Lung (tissue), 16 donors: ENCODE data around the gene AP2B1. TPM values are rescaled to one million over a fixed set of nuclear protein-coding genes. Genes with fewer than 3 reads are reported as not detected.

ENCODE experiments used
- ATAC-seq: fragments of 200-7000 bp; cut with Tn5 transposase; one replicate; pipeline ENCODE4 v1.9.1; 2020; ENCODE audit warnings: moderate number of reproducible peaks; ENCODE audit not compliant: insufficient read depth, low FRiP score
- DNase-seq, 3 donors: peaks; one replicate each; pipeline ENCODE4 v3.0.0-alpha.2; 2013 to 2017
- H3K27ac ChIP-seq, 2 donors: one replicate each; pipeline ENCODE4 v1.5.1; 2013; ENCODE audit warnings: mild to moderate bottlenecking in 2 of 2, moderate library complexity in 2 of 2, control low read depth in 1 of 2, inconsistent platforms in 1 of 2, low read depth in 1 of 2, low read length in 1 of 2
- H3K27me3 ChIP-seq, 3 donors: one replicate each; pipeline ENCODE4 v1.5.1; 2013; ENCODE audit warnings: low read length in 2 of 3; ENCODE audit not compliant: control insufficient read depth in 3 of 3, insufficient read depth in 3 of 3
- H3K36me3 ChIP-seq, 4 donors: one replicate each; pipeline ENCODE4 v1.5.1; 2013; ENCODE audit warnings: low read length in 4 of 4, mild to moderate bottlenecking in 1 of 4, moderate library complexity in 1 of 4; ENCODE audit not compliant: control insufficient read depth in 4 of 4, insufficient read depth in 4 of 4
- H3K4me1 ChIP-seq, 5 donors: one replicate each; pipeline ENCODE4 v1.5.1; 2013; ENCODE audit warnings: low read length in 5 of 5, mild to moderate bottlenecking in 2 of 5, moderate library complexity in 1 of 5; ENCODE audit not compliant: control insufficient read depth in 5 of 5, insufficient read depth in 5 of 5
- H3K4me3 ChIP-seq: one replicate; pipeline ENCODE4 v1.5.1; 2013; ENCODE audit warnings: mild to moderate bottlenecking, control low read depth, moderate library complexity
- H3K9ac ChIP-seq, 2 donors: one replicate each; pipeline ENCODE4 v1.5.1; 2013; ENCODE audit warnings: low read length in 2 of 2, control low read depth in 1 of 2; ENCODE audit not compliant: insufficient read depth in 1 of 2
- H3K9me3 ChIP-seq, 4 donors: one replicate each; pipeline ENCODE4 v1.5.1; 2013; ENCODE audit warnings: low read length in 3 of 4, mild to moderate bottlenecking in 1 of 4, moderate library complexity in 1 of 4; ENCODE audit not compliant: control insufficient read depth in 4 of 4, insufficient read depth in 3 of 4
- WGBS, 2 donors: extraction: QIAGEN DNeasy Blood & Tissue Kit; methylation state at CpG; one replicate each; pipeline ENCODE4 v1.1.7; 2013; 5-methylcytosine and 5-hydroxymethylcytosine counted together
- long read RNA-seq, 5 donors: transcript quantifications; one replicate each; lab custom pipeline, GENCODE V29; 2026
- polyA plus RNA-seq, 2 donors: library from polyadenylated mRNA; stranded (reverse); fragments of 200-250 nt; gene quantifications; one replicate each; pipeline ENCODE4 v1.2.1, GENCODE V29; 2013
- total RNA-seq, 2 donors: library from RNA; depleted of rRNA in 1 of 2; stranded (reverse); fragments of >200 nt in 1 of 2; gene quantifications; one replicate each; pipeline ENCODE4 v1.2.1, GENCODE V29; 2014 to 2021
- TF ChIP-seq, protein P1 (sequence below): IDR thresholded peaks from 2 replicates; pipeline ENCODE4 v1.5.1; 2012; ENCODE audit warnings: mild to moderate bottlenecking; ENCODE audit errors: control extremely low read depth, extremely low read depth
- donor health status: control.
- donor health status: control.
- donor health status: Bipolar disorder and iron deficiency.
- donor health status: healthy.
- donor health status: DM: yes; HTN: yes; CAD: no.

AP2B1 gene
- 100 to 1,000 TPM; 110 to 156 TPM for total RNA-seq
- polyA plus RNA-seq, result 10 to 100 TPM; 52.9 to 55.3 TPM
- long read RNA-seq, donor 1, full-length matches to known transcripts, result 7 of 28 reads
- long read RNA-seq, donor 1, partial matches to known transcripts, result 21 of 28 reads
- long read RNA-seq, donor 1, other reads (novel, unspliced or antisense), result 0 of 28 reads
- long read RNA-seq, donor 2, partial matches to known transcripts, result 0 of 2 reads
- long read RNA-seq, donor 2, other reads (novel, unspliced or antisense), result 0 of 2 reads
- long read RNA-seq, donor 3, full-length matches to known transcripts, result 3 of 8 reads
- long read RNA-seq, donor 3, partial matches to known transcripts, result 5 of 8 reads
- long read RNA-seq, donor 3, other reads (novel, unspliced or antisense), result 0 of 8 reads
- long read RNA-seq, donor 4, partial matches to known transcripts, result 12 of 13 reads
- long read RNA-seq, donor 4, other reads (novel, unspliced or antisense), result 0 of 13 reads
- long read RNA-seq, donor 5, full-length matches to known transcripts, result 5 of 40 reads
- long read RNA-seq, donor 5, partial matches to known transcripts, result 35 of 40 reads
- long read RNA-seq, donor 5, other reads (novel, unspliced or antisense), result 0 of 40 reads

DNA sequence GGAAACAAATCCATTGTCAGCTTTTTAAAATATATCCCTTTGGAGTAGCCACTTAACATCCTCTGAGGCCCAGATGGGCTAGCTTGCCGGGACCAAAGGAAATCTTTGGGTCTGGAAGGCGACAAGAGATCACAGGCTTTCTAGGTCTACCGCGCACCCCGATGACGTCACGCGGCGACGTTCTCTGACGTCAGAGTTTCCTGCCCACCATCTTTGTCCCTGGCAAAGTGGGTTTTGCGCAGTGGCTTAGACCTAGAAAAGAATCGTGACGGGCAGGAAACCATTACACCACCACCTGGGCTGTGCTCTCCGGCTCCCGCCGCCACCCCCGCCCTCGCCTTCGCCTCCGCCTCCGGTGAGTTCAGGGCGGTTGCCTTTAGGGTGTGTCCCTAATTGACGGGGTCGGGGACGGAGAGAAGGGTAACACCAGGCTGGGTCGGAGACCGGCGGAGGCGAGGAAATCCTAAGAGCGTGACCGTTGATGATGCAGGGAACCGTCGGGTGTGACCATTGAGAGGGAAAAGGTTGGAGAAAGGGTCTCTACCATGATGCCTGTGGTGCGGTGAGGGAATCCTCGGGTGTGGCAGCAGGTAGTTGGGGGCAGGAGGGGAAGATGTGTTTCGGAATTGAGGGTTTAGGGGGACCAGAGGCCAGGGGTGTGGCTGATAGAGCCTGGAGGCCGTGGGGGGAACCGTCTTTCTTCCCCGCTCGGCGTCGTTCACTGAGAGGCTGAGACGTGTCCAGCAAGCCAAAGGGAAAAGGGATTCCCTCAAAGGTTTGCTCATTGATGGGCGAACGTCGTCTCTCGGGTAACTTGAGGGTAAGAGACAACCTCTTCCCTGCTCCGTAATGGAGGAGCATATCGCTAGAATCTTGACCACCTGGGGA, at the start of gene AP2B1:
TSS of gene AP2B1 (plus strand) at position 249 of the 888 bp plus-strand sequence. CDS start 6,709 bp downstream, outside the sequence.
- 0% methylated on average over 48 to 50 of the region's 50 CpGs for WGBS, 2 donors
- Histone ChIP-seq H3K9ac (peak within 1 kb of the TSS; percentile 99), H3K36me3 (peaks cover 0 to 6% (median 0%) of the 10 kb centered on the region in 4 donors), H3K27me3 (peaks cover 0 to 9% (median 0%) of the 10 kb centered on the region in 3 donors), H3K27ac (peak within 1 kb of the TSS; percentile 81 to 95), H3K9me3 (no peaks in the 10 kb centered on the region), H3K4me3 (peak within 1 kb of the TSS; percentile 98), H3K4me1 (peaks cover 7 to 28% (median 13%) of the 10 kb centered on the region in 5 donors)
- ATAC-seq (peak; percentile 86), DNase-seq (peak; percentile 98)
- TF ChIP-seq, protein P1, sequence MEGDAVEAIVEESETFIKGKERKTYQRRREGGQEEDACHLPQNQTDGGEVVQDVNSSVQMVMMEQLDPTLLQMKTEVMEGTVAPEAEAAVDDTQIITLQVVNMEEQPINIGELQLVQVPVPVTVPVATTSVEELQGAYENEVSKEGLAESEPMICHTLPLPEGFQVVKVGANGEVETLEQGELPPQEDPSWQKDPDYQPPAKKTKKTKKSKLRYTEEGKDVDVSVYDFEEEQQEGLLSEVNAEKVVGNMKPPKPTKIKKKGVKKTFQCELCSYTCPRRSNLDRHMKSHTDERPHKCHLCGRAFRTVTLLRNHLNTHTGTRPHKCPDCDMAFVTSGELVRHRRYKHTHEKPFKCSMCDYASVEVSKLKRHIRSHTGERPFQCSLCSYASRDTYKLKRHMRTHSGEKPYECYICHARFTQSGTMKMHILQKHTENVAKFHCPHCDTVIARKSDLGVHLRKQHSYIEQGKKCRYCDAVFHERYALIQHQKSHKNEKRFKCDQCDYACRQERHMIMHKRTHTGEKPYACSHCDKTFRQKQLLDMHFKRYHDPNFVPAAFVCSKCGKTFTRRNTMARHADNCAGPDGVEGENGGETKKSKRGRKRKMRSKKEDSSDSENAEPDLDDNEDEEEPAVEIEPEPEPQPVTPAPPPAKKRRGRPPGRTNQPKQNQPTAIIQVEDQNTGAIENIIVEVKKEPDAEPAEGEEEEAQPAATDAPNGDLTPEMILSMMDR, result no peak

DNA sequence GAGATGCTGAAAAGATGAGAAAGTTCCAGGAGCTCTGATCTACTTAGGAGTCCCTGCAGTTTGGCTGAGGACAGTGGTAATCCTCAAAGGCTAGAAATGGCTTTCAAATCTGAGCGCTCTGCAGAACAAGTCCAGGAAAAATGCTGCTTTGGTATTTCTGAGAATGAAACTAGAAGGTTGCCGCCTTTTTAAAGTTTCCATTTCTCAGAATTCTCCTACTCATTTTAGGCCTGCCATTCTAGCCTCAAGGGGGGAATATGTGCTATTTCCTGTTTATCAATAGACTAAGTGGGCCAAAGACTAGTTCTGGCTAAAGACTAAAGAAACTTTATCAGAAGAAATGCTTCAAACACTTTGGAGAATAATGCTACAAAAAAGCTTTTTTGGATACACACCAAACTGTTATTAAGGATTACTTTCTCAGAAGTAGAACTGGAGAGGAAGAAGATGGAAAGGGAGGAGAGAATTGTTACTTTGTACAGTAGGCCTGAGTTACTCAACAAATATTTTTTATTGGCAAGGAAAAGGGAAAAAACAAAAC, 49.5 kb upstream of the AP2B1 start, which contains the start of gene SLFN12L:
TSS of gene SLFN12L (minus strand) at position 78 of the 541 bp plus-strand sequence. CDS start 15,314 bp downstream, outside the sequence.
- 39 to 49% methylated on average over 2 of the region's 2 CpGs for WGBS, 2 donors
- DNase-seq (peak; percentile 32 to 98 (median 98)), ATAC-seq (no peak)
- Histone ChIP-seq H3K9ac (peak within 1 kb of the TSS in 1 of 2 donors; percentile 71), H3K27me3 (no peaks in the 10 kb centered on the region), H3K36me3 (no peaks in the 10 kb centered on the region), H3K4me3 (no peak within 1 kb of the TSS), H3K4me1 (peaks cover 0 to 66% (median 6%) of the 10 kb centered on the region in 5 donors), H3K9me3 (no peaks in the 10 kb centered on the region), H3K27ac (peak within 1 kb of the TSS; percentile 58 to 64)
- TF ChIP-seq, protein P1, result no peak

GRCh38 chr17:35539659-35540026, 47.5 kb upstream of the AP2B1 start:
- Histone ChIP-seq H3K27ac (peak overlapping the region in 1 of 2 donors; percentile 71), H3K9ac (no peak overlapping the region), H3K27me3 (no peaks in the 10 kb centered on the region), H3K4me1 (peaks cover 0 to 52% (median 8%) of the 10 kb centered on the region in 5 donors), H3K36me3 (no peaks in the 10 kb centered on the region), H3K9me3 (no peaks in the 10 kb centered on the region), H3K4me3 (no peak overlapping the region)
- DNase-seq, result no peak
- 43 to 44% methylated on average over 5 of the region's 5 CpGs for WGBS, 2 donors
- TF ChIP-seq, protein P1, result no peak
- ATAC-seq, result no peak
